Panc1 (cell line): ENCODE data around the gene GNG5.

Experiments used
- POLR2AphosphoS5 ChIP-seq: IDR thresholded peaks from 2 replicates; pipeline ENCODE4 v1.6.1; 2012; ENCODE audit warnings: mild to moderate bottlenecking, low read depth, low read length, moderate library complexity
- SIN3A ChIP-seq: IDR thresholded peaks from 2 replicates; pipeline ENCODE4 v1.6.1; 2012; ENCODE audit warnings: low read depth, mild to moderate bottlenecking, low read length, moderate library complexity, borderline replicate concordance; ENCODE audit not compliant: insufficient read depth
- TCF7L2 ChIP-seq: IDR thresholded peaks from 2 replicates; pipeline ENCODE4 v1.6.1; 2011; ENCODE audit warnings: mild to moderate bottlenecking, low read depth, low read length, inconsistent platforms
- TF ChIP-seq, protein P1 (sequence below): fragments of 450-650 bp; IDR thresholded peaks from 2 replicates; pipeline ENCODE4 v1.5.1; 2017; ENCODE audit warnings: mild to moderate bottlenecking
- TF ChIP-seq, protein P2 (sequence below), 2 experiments: IDR thresholded peaks; 2 replicates each; pipeline ENCODE4 v1.6.1; 2011 to 2012; ENCODE audit warnings: low read depth in 2 of 2, control low read depth in 1 of 2, low read length in 1 of 2, mild to moderate bottlenecking in 1 of 2, moderate library complexity in 1 of 2; ENCODE audit not compliant: insufficient read depth in 1 of 2

- TF ChIP-seq POLR2AphosphoS5 (no peak), SIN3A (0 out of 2 replicates have a peak, but pooled peaks have one; percentile 89), TCF7L2 (no peak)
- TF ChIP-seq, protein P1, sequence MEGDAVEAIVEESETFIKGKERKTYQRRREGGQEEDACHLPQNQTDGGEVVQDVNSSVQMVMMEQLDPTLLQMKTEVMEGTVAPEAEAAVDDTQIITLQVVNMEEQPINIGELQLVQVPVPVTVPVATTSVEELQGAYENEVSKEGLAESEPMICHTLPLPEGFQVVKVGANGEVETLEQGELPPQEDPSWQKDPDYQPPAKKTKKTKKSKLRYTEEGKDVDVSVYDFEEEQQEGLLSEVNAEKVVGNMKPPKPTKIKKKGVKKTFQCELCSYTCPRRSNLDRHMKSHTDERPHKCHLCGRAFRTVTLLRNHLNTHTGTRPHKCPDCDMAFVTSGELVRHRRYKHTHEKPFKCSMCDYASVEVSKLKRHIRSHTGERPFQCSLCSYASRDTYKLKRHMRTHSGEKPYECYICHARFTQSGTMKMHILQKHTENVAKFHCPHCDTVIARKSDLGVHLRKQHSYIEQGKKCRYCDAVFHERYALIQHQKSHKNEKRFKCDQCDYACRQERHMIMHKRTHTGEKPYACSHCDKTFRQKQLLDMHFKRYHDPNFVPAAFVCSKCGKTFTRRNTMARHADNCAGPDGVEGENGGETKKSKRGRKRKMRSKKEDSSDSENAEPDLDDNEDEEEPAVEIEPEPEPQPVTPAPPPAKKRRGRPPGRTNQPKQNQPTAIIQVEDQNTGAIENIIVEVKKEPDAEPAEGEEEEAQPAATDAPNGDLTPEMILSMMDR = no peak
- TF ChIP-seq, protein P2, sequence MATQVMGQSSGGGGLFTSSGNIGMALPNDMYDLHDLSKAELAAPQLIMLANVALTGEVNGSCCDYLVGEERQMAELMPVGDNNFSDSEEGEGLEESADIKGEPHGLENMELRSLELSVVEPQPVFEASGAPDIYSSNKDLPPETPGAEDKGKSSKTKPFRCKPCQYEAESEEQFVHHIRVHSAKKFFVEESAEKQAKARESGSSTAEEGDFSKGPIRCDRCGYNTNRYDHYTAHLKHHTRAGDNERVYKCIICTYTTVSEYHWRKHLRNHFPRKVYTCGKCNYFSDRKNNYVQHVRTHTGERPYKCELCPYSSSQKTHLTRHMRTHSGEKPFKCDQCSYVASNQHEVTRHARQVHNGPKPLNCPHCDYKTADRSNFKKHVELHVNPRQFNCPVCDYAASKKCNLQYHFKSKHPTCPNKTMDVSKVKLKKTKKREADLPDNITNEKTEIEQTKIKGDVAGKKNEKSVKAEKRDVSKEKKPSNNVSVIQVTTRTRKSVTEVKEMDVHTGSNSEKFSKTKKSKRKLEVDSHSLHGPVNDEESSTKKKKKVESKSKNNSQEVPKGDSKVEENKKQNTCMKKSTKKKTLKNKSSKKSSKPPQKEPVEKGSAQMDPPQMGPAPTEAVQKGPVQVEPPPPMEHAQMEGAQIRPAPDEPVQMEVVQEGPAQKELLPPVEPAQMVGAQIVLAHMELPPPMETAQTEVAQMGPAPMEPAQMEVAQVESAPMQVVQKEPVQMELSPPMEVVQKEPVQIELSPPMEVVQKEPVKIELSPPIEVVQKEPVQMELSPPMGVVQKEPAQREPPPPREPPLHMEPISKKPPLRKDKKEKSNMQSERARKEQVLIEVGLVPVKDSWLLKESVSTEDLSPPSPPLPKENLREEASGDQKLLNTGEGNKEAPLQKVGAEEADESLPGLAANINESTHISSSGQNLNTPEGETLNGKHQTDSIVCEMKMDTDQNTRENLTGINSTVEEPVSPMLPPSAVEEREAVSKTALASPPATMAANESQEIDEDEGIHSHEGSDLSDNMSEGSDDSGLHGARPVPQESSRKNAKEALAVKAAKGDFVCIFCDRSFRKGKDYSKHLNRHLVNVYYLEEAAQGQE (IDR thresholded peaks at IDR 0.05; ENCODE audit: insufficient read depth in 1 of 2, low read depth in 2 of 2, low read length in 1 of 2) = no peak; a peak in 1 of 4 replicates
Observed at GRCh38 chr1:84506729-84507453, 510 bp upstream of the GNG5 start.
